OCI-LY3 (cell line): ENCODE data around the gene RBM33.

Source experiments
- CTCF ChIP-seq: fragments of 200-600, 300-600 bp; sonication (generic); IDR thresholded peaks from 2 replicates; pipeline ENCODE4 v1.5.1; 2014; ENCODE audit warnings: antibody characterized with exemption, low read length, low read depth
- EZH2phosphoT487 ChIP-seq: fragments of 200-600 bp; shearing (Covaris generic); IDR thresholded peaks from 2 replicates; pipeline ENCODE4 v1.6.1; 2018; ENCODE audit warnings: antibody characterized with exemption, mixed run types, low read depth

- no peak for TF ChIP-seq CTCF
- no peak for TF ChIP-seq EZH2phosphoT487
These were observed 177.4 kb downstream of the RBM33 start for GRCh38 chr7:155821851-155822250.
